ENCODE results near the gene L3MBTL3.

Gene L3MBTL3

GRCh38 chr6:130018292-130018743, at the start of gene L3MBTL3:
TSS of gene L3MBTL3 (plus strand) at chr6:130018581. CDS start at chr6:130042700, 24,119 bp downstream.
- in situ Hi-C loops (cut with HindIII; ENCODE audit: low pct_ligation_motif_present, low pct_unique_long_range_greater_than_20kb, low sequenced_read_pairs) = no loop called here
- peak; percentile 81 for DNase-seq

DNA sequence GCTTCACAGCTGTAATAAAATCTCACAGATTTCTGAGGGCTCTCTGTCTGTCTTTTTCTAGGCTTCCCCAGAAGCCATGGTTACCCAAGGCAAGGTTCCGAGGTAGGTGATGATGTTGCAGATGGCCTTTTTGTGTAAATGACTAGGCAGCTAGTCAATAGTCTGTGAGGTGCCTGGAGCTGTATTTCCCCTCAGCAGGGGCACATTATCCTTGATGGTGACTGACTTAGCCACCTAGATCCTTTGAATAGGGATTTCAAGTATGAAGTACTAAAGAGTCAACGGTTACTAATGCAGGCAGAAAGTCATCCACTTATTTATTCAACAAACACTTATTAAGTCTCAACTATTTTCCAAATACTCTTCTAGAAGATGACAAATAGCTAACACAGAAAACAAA, 49.3 kb upstream of the L3MBTL3 start:
- in situ Hi-C loops (cut with HindIII; ENCODE audit: low pct_ligation_motif_present, low pct_unique_long_range_greater_than_20kb, low sequenced_read_pairs) = no loop called here
- no peak for DNase-seq

- in situ Hi-C loops (cut with HindIII; ENCODE audit: low pct_ligation_motif_present, low pct_unique_long_range_greater_than_20kb, low sequenced_read_pairs) = no loop called here
- DNase-seq = no peak
These were observed 42.3 kb upstream of the L3MBTL3 start for GRCh38 chr6:129976110-129976509.

DNA sequence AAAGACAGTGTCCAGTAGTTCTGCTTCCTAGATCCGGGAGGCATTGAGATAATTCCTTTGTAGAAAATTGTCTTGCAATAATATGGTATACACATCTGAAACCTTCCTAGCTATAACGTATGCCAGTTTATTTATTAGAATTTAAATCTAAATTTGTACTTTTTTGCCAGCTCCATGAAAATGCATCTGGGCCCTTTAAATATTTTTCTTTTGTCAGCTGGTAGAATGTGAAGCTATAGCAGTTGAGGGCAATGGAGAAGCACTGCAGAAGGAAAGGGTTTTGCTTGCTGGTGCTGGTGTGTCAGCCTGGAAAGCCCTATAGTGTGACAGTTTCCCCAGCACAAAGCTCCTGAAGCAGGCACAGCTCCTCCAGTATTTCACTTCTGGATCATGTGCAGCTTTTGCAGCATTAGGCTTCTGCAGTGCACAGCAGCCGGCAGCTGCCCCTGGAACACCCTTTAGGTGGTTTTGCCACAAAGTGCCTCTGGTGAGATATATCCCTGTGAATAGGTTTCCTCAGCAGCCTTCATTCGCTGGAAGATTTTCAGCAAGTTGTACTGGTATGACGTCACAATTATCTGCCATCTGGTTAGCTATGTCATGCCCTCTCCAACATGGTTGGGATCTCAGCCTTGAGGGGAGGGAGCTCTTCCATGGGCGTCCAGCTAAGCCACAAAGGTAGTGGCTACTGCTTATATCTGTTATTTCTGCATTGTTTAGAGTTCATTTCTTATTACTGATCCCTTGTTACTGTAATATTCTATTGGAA, 40.0 kb upstream of the L3MBTL3 start:
- in situ Hi-C loops (cut with HindIII; ENCODE audit: low pct_ligation_motif_present, low pct_unique_long_range_greater_than_20kb, low sequenced_read_pairs) = no loop called here
- DNase-seq = no peak

GRCh38 chr6:129980821-129981220, 37.6 kb upstream of the L3MBTL3 start:
- DNase-seq = no peak
- in situ Hi-C loops (cut with HindIII; ENCODE audit: low pct_ligation_motif_present, low pct_unique_long_range_greater_than_20kb, low sequenced_read_pairs) = no loop called here

- peak; percentile 15 for DNase-seq
- in situ Hi-C loops (cut with HindIII; ENCODE audit: low pct_ligation_motif_present, low pct_unique_long_range_greater_than_20kb, low sequenced_read_pairs) = no loop called here
These were observed 36.8 kb upstream of the L3MBTL3 start for GRCh38 chr6:129981598-129981997.

DNA sequence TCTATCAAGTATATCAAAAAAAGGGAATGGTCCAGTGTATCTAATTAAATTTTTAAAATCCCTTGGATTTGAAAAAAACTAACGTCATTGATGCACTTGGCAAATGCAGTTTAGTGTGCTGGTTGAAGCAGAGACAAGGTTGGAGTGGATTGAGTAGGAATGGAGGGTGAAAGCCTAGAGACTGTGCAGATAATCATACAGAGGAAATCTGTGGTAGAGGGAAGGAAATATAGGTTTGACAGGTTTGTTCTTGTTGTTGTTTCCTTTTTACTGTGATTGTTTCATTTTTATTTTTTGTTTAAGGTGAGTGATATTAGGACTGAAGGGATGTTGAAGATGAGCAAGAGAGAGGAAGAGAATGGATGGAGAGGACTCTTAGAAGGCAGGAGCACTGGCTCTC, 29.0 kb upstream of the L3MBTL3 start:
- DNase-seq = no peak
- in situ Hi-C loops (cut with HindIII; ENCODE audit: low pct_ligation_motif_present, low pct_unique_long_range_greater_than_20kb, low sequenced_read_pairs) = no loop called here

DNA sequence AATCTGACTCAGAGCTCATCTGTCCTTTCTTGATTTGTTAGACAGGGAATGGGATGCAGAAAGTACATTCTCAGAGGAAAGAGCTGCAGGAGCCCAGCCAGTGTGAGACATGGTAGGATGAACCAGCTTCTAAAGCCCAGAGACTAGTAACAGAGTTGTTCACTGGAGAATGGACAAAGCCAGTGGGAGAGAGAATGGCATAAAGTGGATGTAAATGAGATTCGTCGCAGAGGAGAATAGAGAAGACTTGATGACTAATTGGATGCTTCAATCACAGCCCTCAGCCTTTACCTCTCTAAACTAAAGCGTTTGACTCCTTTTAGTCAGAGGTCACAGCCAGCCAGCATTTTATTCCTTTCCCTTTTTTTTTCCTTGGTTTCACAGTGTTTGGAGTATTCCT, 25.5 kb upstream of the L3MBTL3 start:
- in situ Hi-C loops (cut with HindIII; ENCODE audit: low pct_ligation_motif_present, low pct_unique_long_range_greater_than_20kb, low sequenced_read_pairs) = no loop called here
- no peak for DNase-seq

DNA sequence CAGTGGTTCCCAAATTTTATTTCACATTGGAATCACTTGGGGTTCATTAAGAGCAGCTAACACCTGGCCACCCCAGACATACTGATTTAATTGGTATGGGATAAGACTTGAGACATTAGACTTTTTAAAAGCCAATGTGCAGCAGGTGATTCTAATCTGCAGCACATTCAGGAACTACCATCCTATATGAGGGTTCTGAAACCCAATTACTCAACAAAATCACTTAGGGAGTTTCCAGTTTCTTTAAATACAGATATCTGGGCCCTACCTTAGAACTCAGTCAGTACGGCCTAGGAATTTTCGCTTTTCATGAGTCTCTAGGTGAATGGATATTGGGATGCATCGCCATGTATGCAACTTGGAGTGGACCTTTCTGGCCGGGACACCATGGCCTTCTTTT, 24.0 kb upstream of the L3MBTL3 start:
- DNase-seq = no peak
- in situ Hi-C loops (cut with HindIII; ENCODE audit: low pct_ligation_motif_present, low pct_unique_long_range_greater_than_20kb, low sequenced_read_pairs) = no loop called here

DNA sequence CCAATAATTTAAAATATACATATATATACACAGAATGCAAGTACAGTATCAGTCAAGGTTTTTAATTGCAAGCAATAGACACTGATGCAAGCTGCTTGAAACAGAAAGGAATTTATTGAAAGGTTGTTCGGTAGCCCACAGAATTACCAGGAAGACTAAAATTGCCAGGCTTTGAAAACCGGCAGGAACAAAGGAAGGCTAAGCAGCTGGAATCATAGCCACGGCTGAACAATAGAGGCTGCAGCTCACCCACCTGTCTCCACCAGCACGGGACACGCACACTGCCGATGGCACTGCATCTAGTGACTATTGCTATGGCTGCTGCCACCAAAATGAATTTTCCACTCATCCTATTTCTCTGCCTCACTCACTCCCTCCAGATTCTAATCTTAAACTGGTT, 22.0 kb upstream of the L3MBTL3 start:
- no peak for DNase-seq
- in situ Hi-C loops (cut with HindIII; ENCODE audit: low pct_ligation_motif_present, low pct_unique_long_range_greater_than_20kb, low sequenced_read_pairs) = no loop called here

- in situ Hi-C loops (cut with HindIII; ENCODE audit: low pct_ligation_motif_present, low pct_unique_long_range_greater_than_20kb, low sequenced_read_pairs) = no loop called here
- DNase-seq = no peak
These were observed 17.6 kb upstream of the L3MBTL3 start for GRCh38 chr6:130000526-130001421.

DNA sequence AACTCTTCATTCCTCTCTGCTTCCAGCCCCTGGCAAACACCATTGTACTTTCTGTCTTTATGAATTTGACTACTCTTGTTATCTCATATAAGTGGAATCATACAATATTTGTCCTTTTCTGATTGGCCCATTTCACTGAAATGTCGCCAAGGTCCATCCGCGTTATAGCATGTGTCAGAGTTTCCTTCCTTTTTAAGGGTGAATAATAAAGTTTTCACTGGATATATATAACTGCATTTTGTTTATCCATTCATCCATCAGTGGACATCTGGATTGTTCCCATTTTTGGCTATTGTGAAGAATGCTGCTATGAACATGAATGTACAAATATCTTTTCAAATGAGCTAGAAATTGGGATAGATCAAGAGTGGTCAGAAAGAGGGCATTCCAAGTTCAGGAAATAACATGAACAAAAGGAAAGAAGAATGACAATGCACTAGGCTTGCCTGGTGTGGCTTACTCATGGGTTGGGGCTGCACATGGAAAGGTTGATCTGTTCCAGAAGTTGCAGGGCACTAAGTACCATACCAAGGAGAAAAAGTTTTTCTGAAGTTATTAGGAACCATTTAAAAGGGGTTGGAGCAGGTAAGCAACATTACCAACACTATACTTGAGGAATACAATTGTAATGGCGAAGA, 10.0 kb upstream of the L3MBTL3 start:
- no peak for DNase-seq

GRCh38 chr6:130009146-130009545, 9.2 kb upstream of the L3MBTL3 start:
- DNase-seq = no peak
- in situ Hi-C loops (cut with HindIII; ENCODE audit: low pct_ligation_motif_present, low pct_unique_long_range_greater_than_20kb, low sequenced_read_pairs) = no loop called here

More for the DNA sequence above, 10.0 kb upstream of the L3MBTL3 start:
- in situ Hi-C loops (cut with HindIII; ENCODE audit: low pct_ligation_motif_present, low pct_unique_long_range_greater_than_20kb, low sequenced_read_pairs) = no loop called here

DNA sequence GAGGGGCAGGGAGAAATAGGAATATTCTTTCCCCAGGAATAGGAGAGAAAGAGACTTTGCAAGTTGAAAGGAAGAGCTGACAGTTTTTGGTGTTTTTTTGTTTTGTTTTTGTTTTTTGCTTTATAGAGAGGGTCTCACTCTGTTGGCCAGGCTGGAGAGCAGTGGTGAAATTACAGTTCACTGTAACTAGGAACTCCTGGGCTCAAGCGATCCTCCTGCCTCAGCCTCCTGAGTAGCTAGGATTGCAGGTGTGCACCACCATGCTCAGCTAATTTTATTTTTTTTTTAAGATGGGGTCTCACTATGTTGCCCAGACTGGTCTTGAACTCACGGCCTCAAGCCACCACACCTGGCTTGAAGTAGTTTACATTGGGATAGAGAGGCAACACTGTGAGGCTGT, 8.0 kb upstream of the L3MBTL3 start:
- in situ Hi-C loops (cut with HindIII; ENCODE audit: low pct_ligation_motif_present, low pct_unique_long_range_greater_than_20kb, low sequenced_read_pairs) = no loop called here
- no peak for DNase-seq

- in situ Hi-C loops (cut with HindIII; ENCODE audit: low pct_ligation_motif_present, low pct_unique_long_range_greater_than_20kb, low sequenced_read_pairs) = no loop called here
- DNase-seq = no peak
These were observed 5.7 kb upstream of the L3MBTL3 start for GRCh38 chr6:130012728-130013127.

- in situ Hi-C loops (cut with HindIII; ENCODE audit: low pct_ligation_motif_present, low pct_unique_long_range_greater_than_20kb, low sequenced_read_pairs) = no loop called here
- peak; percentile 14 for DNase-seq
These were observed 454 bp downstream of the L3MBTL3 start for GRCh38 chr6:130018744-130019325.

DNA sequence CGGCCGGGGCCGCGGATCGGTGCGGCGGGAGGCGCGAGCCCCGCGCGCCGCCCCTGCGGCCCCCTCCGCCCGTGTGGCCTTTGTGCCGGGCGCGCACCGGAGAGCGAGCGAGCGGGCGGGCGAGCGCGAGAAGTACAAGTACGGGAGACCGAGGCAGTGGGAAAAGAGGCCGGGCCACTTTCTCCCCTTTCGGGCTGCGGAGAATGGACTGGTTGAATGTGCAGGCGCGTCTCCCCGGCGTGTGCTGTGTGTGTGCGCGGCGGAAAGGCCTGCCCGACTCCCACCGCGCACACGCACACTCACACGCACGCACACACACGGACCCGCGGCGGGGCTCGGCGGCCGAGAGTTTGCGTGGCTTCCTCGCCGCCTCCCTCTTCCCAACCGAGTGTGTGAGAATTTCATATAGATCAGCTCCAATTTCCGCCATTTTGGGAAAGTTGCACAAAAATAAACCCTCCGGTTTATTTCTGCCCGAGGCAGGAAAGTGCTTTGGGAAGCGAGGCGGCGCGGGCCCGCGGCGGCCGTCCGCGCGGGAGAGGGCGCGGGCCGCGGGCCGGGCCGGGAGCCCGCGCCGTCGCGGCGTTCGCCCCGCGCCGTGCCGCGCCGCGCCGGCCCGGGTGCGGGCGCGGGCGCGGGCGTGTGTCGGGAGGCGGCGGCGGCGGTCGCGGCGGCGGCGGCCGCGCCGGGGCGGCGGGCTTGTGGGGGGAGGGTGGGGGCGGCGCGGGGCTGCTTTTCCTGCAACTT, 1.1 kb downstream of the L3MBTL3 start:
- peak; percentile 42 for DNase-seq
- in situ Hi-C loops (cut with HindIII; ENCODE audit: low pct_ligation_motif_present, low pct_unique_long_range_greater_than_20kb, low sequenced_read_pairs) = no loop called here
